ENCODE measurements around the gene PCDHB16.

PCDHB16 gene

DNA sequence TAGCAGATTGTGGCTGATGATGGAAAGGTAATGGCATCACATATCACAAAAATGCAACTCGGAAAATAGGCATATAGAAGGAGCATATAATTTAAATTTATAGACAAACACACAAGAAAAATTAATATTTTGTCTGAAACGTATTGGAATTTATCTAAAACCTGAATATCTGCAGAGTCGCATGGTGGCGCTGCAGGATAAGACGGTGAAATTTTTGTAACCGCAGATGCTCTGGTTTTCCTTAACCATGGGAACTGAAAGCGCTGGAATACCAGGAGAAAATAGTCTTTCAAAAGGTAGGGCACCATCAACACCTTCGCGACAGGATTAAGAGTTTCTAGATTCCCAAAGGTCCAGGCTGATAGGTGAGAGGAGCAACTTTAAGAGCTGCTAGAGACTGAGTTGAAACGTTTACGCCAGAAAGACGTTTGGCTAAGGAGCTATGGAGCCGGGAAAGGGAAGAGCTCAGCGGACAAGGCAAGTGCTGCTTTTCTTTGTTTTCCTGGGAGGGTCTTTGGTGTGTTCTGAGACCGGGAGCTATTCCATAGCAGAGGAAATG, 52.0 kb downstream of the PCDHB16 start:
- H3K4me3 ChIP-seq (ENCODE audit: low read depth, low read length) = no peak overlapping the region
- DNase-seq (ENCODE audit: low read depth) = no peak
- TF ChIP-seq CTCF (IDR thresholded peaks at IDR 0.05; ENCODE audit: low read depth, low read length, missing control alignments) = no peak

Measured in GM12864 (cell line).